K562 (cell line): ENCODE data around the gene ZFR2. TPM values are rescaled to one million over a fixed set of nuclear protein-coding genes. Genes with fewer than 3 reads are reported as not detected.

Experiments used
- ARID2 ChIP-seq: fragments of 450-650 bp; IDR thresholded peaks from 2 replicates; pipeline ENCODE4 v1.6.1; 2017; ENCODE audit warnings: antibody characterized with exemption, mild to moderate bottlenecking
- ARNT ChIP-seq, 2 experiments: fragments of 450-650 bp; IDR thresholded peaks; 2 replicates each; pipeline ENCODE4 v1.6.1; 2016; ENCODE audit warnings: mild to moderate bottlenecking in 1 of 2
- CEBPG ChIP-seq, 3 experiments: fragments of 200-800 bp in 1 of 3; sonication (Bioruptor generic) in 1 of 3; sonication (generic) in 1 of 3; formaldehyde crosslinking in 1 of 3; IDR thresholded peaks in 2 of 3; conservative IDR thresholded peaks in 1 of 3; 2 replicates each; pipeline versions ENCODE4 v1.6.1 to v1.8.0; 2016 to 2022; ENCODE audit warnings: missing compliant biosample characterization in 2 of 3, missing genetic modification characterization in 2 of 3, mild to moderate bottlenecking in 1 of 3, missing genetic modification reagents in 1 of 3
- CXXC5 ChIP-seq: fragments of 250-450 bp; sonication (Bioruptor Pico); IDR thresholded peaks from 2 replicates; pipeline ENCODE4 v1.8.0; 2022; ENCODE audit warnings: inconsistent platforms, mild to moderate bottlenecking, moderate library complexity
- ESRRB ChIP-seq: fragments of 250-450 bp; sonication (Bioruptor Pico); IDR thresholded peaks from 2 replicates; pipeline ENCODE4 v1.5.0; 2020; ENCODE audit warnings: mild to moderate bottlenecking, moderate library complexity, borderline replicate concordance
- GABPB1 ChIP-seq: sonication (generic); formaldehyde crosslinking; IDR thresholded peaks from 2 replicates; pipeline ENCODE4 v1.8.0; 2022; ENCODE audit warnings: mild to moderate bottlenecking, missing genetic modification reagents
- KDM5B ChIP-seq: fragments of 200-600 bp; sonication (generic); IDR thresholded peaks from 2 replicates; pipeline ENCODE4 v1.6.1; 2012; ENCODE audit warnings: low read depth, mild to moderate bottlenecking, moderate library complexity, low read length, control low read depth, inconsistent platforms; ENCODE audit not compliant: insufficient replicate concordance
- KLF6 ChIP-seq: fragments of 250-450 bp; sonication (Bioruptor Pico); IDR thresholded peaks from 2 replicates; pipeline ENCODE4 v1.4.0; 2020; ENCODE audit warnings: mild to moderate bottlenecking, moderate library complexity, borderline replicate concordance
- PHF21A ChIP-seq: fragments of 450-650 bp; IDR thresholded peaks from 2 replicates; pipeline ENCODE4 v1.6.1; 2017; ENCODE audit warnings: low read depth, borderline replicate concordance
- SMAD1 ChIP-seq: fragments of 150-350 bp; IDR thresholded peaks from 2 replicates; pipeline ENCODE4 v1.6.1; 2014; ENCODE audit warnings: low read length, low read depth; ENCODE audit not compliant: partially characterized antibody
- TBL1XR1 ChIP-seq, 2 experiments: IDR thresholded peaks; 2 replicates each; pipeline ENCODE4 v1.6.1; 2012; ENCODE audit warnings: improper control_type of control experiment in 2 of 2, low read length in 2 of 2, mild to moderate bottlenecking in 1 of 2
- TCFL5 ChIP-seq: fragments of 250-450 bp; sonication (Bioruptor Pico); conservative IDR thresholded peaks from 2 replicates; pipeline ENCODE4 v1.6.1; 2021; ENCODE audit warnings: mild to moderate bottlenecking, moderate library complexity, matching md5 sums
- ZNF311 ChIP-seq: fragments of 250-450 bp; sonication (Bioruptor Pico); IDR thresholded peaks from 2 replicates; pipeline ENCODE4 v1.4.0; 2020; ENCODE audit warnings: mild to moderate bottlenecking, moderate library complexity
- ZZZ3 ChIP-seq: fragments of 450-650 bp; IDR thresholded peaks from 2 replicates; pipeline ENCODE4 v1.6.1; 2016; ENCODE audit warnings: antibody characterized with exemption, mild to moderate bottlenecking, moderate library complexity
- polyA plus RNA-seq, 8 experiments: library from polyadenylated mRNA; depleted of rRNA in 4 of 8; stranded (reverse) in 5 of 8; unstranded in 3 of 8; fragments of >200 nt; fragmentation: Nextera tagmentation in 2 of 8; fragmentation: Illumina TruSeq in 1 of 8; extraction: Ambion mirVana in 2 of 8; extraction: Trizol in 1 of 8; gene quantifications; 2 replicates each; pipeline versions ENCODE4 v1.2.1 to v1.2.3, GENCODE V29; 2011 to 2014; ENCODE audit warnings: inconsistent platforms in 1 of 8, missing spikeins in 1 of 8
- total RNA-seq, 7 experiments: library from RNA; depleted of rRNA in 6 of 7; stranded (reverse); fragments of >200 nt in 6 of 7; fragmentation: Illumina TruSeq in 2 of 7; extraction: Trizol in 2 of 7; gene quantifications; 2 replicates each; pipeline versions ENCODE4 v1.2.1 to v1.2.3, GENCODE V29; 2011 to 2021; ENCODE audit warnings: low replicate concordance in 1 of 7
- TF ChIP-seq, protein P1 (sequence below): sonication (generic); formaldehyde crosslinking; IDR thresholded peaks from 2 replicates; pipeline ENCODE4 v1.8.0; 2023; ENCODE audit warnings: missing genetic modification reagents, mild to moderate bottlenecking, borderline replicate concordance
- TF ChIP-seq, protein P2 (sequence below): sonication (generic); formaldehyde crosslinking; IDR thresholded peaks from 2 replicates; pipeline ENCODE4 v1.8.1; 2023; ENCODE audit warnings: mild to moderate bottlenecking, missing genetic modification reagents
- TF ChIP-seq, protein P3 (sequence below): fragments of 250-450 bp; sonication (Bioruptor Pico); IDR thresholded peaks from 2 replicates; pipeline ENCODE4 v1.9.0; 2021; ENCODE audit warnings: mild to moderate bottlenecking, inconsistent platforms

ZFR2 gene
- total and polyA plus RNA-seq, 9 of the 15 experiments (the other 6 are each of a cell fraction or from before 2014, with no cell fraction given) = 0.03 to 0.59 (median 0.07) TPM; not detected in 6

DNA sequence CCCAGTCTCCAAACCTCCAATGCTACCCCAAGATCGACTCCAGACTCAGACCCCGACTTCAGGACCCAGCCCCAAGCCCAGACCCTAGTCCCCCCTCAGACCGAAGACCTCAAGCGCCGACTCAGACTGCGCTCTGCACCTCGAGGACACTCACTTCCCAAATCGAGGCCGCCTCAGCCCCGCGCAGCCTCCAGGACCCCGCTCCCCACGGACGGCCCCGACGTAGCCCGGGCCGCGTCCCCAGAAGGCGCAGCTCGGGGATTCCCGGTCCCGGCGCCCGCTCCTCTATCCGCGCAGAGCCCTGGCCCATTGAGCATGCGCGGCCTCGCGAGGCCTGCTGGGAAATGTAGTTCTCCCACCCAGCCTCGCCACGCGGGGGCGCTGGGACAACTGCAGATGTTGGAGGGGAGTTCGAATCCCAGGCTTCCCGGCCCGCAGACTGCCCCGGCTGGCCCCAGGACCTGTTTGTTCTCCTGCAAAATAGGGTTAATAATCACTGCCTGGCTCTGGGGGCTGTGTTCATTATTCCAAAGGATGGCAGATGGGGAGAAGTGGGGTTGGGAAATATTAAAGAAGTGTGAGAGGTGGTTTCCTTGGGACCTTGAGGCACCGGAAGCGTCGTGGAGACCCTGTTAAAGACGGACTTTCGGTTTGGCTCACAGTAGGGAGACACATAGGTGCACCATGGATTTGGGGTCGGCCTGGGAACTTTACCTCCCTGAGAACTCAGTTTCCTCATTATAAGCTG lies 107.3 kb downstream of the ZFR2 start, which contains the start of gene APBA3 (continued):
- TF ChIP-seq, protein P1, sequence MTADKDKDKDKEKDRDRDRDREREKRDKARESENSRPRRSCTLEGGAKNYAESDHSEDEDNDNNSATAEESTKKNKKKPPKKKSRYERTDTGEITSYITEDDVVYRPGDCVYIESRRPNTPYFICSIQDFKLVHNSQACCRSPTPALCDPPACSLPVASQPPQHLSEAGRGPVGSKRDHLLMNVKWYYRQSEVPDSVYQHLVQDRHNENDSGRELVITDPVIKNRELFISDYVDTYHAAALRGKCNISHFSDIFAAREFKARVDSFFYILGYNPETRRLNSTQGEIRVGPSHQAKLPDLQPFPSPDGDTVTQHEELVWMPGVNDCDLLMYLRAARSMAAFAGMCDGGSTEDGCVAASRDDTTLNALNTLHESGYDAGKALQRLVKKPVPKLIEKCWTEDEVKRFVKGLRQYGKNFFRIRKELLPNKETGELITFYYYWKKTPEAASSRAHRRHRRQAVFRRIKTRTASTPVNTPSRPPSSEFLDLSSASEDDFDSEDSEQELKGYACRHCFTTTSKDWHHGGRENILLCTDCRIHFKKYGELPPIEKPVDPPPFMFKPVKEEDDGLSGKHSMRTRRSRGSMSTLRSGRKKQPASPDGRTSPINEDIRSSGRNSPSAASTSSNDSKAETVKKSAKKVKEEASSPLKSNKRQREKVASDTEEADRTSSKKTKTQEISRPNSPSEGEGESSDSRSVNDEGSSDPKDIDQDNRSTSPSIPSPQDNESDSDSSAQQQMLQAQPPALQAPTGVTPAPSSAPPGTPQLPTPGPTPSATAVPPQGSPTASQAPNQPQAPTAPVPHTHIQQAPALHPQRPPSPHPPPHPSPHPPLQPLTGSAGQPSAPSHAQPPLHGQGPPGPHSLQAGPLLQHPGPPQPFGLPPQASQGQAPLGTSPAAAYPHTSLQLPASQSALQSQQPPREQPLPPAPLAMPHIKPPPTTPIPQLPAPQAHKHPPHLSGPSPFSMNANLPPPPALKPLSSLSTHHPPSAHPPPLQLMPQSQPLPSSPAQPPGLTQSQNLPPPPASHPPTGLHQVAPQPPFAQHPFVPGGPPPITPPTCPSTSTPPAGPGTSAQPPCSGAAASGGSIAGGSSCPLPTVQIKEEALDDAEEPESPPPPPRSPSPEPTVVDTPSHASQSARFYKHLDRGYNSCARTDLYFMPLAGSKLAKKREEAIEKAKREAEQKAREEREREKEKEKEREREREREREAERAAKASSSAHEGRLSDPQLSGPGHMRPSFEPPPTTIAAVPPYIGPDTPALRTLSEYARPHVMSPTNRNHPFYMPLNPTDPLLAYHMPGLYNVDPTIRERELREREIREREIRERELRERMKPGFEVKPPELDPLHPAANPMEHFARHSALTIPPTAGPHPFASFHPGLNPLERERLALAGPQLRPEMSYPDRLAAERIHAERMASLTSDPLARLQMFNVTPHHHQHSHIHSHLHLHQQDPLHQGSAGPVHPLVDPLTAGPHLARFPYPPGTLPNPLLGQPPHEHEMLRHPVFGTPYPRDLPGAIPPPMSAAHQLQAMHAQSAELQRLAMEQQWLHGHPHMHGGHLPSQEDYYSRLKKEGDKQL = no peak
- TF ChIP-seq KDM5B (peak; percentile 71), ESRRB (CRISPR knock-in tag) (no peak), PHF21A (peak; percentile 78; the same call in 1 of the 2 replicates), ZZZ3 (no peak), GABPB1 (CRISPR knock-in tag) (peak; percentile 89), CEBPG (CRISPR knock-in tag; IDR thresholded peaks at IDR 0.05) (no peak), CEBPG (tag; conservative IDR thresholded peaks at IDR 0.05 in 1 of 2, IDR thresholded peaks at IDR 0.05 in 1 of 2) (no peak), TCFL5 (CRISPR knock-in tag) (no peak), ZNF311 (CRISPR knock-in tag) (peak; percentile 73; the same call in 1 of the 2 replicates), TBL1XR1 (IDR thresholded peaks at IDR 0.05; ENCODE audit: low read length in 2 of 2) (no peak; a peak in 1 of 4 replicates), SMAD1 (no peak), ARID2 (no peak), CXXC5 (CRISPR knock-in tag) (peak; percentile 70), ARNT (IDR thresholded peaks at IDR 0.05) (peak; percentile 61 to 72; a peak in 3 of 4 replicates), KLF6 (CRISPR knock-in tag) (no peak)
- TF ChIP-seq, protein P2, sequence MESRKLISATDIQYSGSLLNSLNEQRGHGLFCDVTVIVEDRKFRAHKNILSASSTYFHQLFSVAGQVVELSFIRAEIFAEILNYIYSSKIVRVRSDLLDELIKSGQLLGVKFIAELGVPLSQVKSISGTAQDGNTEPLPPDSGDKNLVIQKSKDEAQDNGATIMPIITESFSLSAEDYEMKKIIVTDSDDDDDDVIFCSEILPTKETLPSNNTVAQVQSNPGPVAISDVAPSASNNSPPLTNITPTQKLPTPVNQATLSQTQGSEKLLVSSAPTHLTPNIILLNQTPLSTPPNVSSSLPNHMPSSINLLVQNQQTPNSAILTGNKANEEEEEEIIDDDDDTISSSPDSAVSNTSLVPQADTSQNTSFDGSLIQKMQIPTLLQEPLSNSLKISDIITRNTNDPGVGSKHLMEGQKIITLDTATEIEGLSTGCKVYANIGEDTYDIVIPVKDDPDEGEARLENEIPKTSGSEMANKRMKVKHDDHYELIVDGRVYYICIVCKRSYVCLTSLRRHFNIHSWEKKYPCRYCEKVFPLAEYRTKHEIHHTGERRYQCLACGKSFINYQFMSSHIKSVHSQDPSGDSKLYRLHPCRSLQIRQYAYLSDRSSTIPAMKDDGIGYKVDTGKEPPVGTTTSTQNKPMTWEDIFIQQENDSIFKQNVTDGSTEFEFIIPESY (CRISPR knock-in tag) = peak; percentile 65
- TF ChIP-seq, protein P3, sequence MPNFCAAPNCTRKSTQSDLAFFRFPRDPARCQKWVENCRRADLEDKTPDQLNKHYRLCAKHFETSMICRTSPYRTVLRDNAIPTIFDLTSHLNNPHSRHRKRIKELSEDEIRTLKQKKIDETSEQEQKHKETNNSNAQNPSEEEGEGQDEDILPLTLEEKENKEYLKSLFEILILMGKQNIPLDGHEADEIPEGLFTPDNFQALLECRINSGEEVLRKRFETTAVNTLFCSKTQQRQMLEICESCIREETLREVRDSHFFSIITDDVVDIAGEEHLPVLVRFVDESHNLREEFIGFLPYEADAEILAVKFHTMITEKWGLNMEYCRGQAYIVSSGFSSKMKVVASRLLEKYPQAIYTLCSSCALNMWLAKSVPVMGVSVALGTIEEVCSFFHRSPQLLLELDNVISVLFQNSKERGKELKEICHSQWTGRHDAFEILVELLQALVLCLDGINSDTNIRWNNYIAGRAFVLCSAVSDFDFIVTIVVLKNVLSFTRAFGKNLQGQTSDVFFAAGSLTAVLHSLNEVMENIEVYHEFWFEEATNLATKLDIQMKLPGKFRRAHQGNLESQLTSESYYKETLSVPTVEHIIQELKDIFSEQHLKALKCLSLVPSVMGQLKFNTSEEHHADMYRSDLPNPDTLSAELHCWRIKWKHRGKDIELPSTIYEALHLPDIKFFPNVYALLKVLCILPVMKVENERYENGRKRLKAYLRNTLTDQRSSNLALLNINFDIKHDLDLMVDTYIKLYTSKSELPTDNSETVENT (CRISPR knock-in tag) = 0 out of 2 replicates have a peak, but pooled peaks have one; percentile 18
